ENCODE results near the gene CTIF.

CTIF gene

DNA sequence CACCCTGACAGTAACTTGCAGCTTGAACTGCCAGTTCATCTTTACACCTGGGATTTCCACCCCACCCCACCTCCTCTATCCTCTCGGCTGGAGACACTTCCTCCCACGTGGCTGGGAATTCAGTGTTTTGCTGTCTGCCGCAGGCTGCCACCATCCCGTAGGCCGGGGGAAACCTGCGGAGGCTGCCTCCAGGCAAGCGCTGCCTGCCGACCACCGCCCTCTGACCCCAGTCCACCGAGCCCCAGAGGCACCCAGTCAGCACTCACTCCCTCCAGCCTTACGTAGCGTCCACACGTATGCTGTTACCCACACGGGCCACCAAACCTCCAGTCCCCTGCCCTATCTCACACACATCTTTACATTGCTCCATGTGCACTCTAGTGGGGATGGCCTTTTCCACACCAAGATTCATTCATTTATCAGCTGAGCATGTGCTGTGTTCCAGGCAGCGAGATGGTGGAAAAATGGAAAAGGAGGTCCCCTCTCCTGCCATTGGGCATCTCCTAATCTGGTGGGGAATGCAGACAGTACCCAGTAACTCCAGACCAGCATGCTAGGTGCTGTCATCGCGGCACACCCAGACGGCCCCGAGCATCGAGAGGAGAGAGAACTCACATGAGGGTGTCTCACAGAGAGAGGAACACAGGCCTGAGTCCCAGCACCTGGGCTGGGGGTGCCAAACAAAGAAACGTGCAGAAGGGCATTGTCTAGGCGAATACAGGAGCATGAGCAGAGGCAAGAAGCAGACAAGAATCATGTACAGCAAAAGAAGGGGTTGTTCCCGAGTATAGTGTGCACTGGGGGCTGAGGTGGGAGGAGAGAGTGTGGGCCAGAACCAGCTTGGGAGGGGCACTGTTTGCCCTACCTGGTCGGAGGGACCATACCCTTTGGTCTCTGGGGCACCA is 245.0 kb downstream of the CTIF start:
- Histone ChIP-seq H4K91ac (ENCODE audit: low read length) (peak overlapping the region; percentile 34), H3K4me3 (ENCODE audit: insufficient read depth in 1 of 2, low read depth in 1 of 2, low read length in 2 of 2) (no peak overlapping the region), H2AK5ac (ENCODE audit: low read length, severe bottlenecking) (no peak overlapping the region), H4K8ac (ENCODE audit: low read length) (no peak overlapping the region), H2BK15ac (ENCODE audit: low read depth, poor library complexity, severe bottlenecking) (peak overlapping the region; percentile 78), H3K27me3 (ENCODE audit: control insufficient read depth in 1 of 2, insufficient read depth in 1 of 2, low read length in 2 of 2) (no peaks in the 10 kb centered on the region), H3K27ac (ENCODE audit: low read length, poor library complexity, severe bottlenecking) (no peak overlapping the region), H3K4me1 (ENCODE audit: control insufficient read depth, insufficient read depth, low read depth, low read length) (peaks cover 48% of the 10 kb centered on the region), H3K18ac (ENCODE audit: low read depth in 1 of 2, low read length in 2 of 2) (peak overlapping the region in 1 of 2 experiments; percentile 28), H3K23ac (ENCODE audit: low read length in 2 of 2) (no peak overlapping the region), H3K9ac (ENCODE audit: low read length) (no peak overlapping the region), H3K9me3 (ENCODE audit: control insufficient read depth, low read length) (no peaks in the 10 kb centered on the region), H3K36me3 (ENCODE audit: control insufficient read depth in 1 of 2, insufficient read depth in 2 of 2, low read depth in 1 of 2, low read length in 2 of 2) (peaks cover 28 to 68% of the 10 kb centered on the region in 2 experiments), H2BK120ac (ENCODE audit: low read depth, low read length) (no peak overlapping the region), H2BK5ac (ENCODE audit: low read depth, low read length, poor library complexity, severe bottlenecking) (no peak overlapping the region), H3K4me2 (ENCODE audit: low read length, poor library complexity, severe bottlenecking) (no peak overlapping the region), H2AFZ (ENCODE audit: low read depth, low read length) (no peak overlapping the region), H3K14ac (ENCODE audit: low read length in 2 of 2) (peak overlapping the region in 1 of 2 experiments; percentile 61), H3K4ac (ENCODE audit: low read depth in 1 of 2, low read length in 2 of 2) (peak overlapping the region in 1 of 2 experiments; percentile 9), H3K79me1 (replicated peaks; ENCODE audit: low read length, poor library complexity, severe bottlenecking) (peaks cover 47% of the 10 kb centered on the region), H2BK12ac (ENCODE audit: low read length in 2 of 2) (peak overlapping the region in 1 of 2 experiments; percentile 49)
- 93% methylated on average over 24 of the region's 24 CpGs for WGBS
- no peak for DNase-seq

DNA sequence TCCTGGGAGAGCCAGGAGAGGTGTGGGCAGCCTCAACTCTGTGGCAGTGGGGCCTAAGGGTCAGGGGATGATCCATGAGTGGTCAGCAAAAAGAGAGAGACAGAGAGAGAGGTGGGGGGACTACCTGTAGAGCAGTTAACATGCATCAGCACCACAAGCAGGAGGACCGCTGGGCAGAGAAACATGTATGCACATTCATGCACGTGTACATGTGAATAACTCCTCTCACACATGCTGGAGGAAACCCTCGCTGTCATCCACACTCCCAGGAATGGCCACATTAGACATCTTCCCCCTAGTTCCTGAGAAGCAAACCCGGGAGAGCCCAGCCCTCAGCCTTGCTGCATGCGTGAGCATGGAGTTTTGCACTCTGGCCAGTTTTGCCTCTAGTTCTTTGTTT is 245.8 kb downstream of the CTIF start:
- no peak overlapping the region for H3K18ac ChIP-seq (ENCODE audit: low read depth in 1 of 2, low read length in 2 of 2)
- H3K4ac ChIP-seq (ENCODE audit: low read depth in 1 of 2, low read length in 2 of 2), result no peak overlapping the region
- peaks cover 40% of the 10 kb centered on the region for H3K79me1 ChIP-seq (replicated peaks; ENCODE audit: low read length, poor library complexity, severe bottlenecking)
- H4K91ac ChIP-seq (ENCODE audit: low read length), result no peak overlapping the region
- no peak overlapping the region for H2BK120ac ChIP-seq (ENCODE audit: low read depth, low read length)
- peaks cover 48% of the 10 kb centered on the region for H3K4me1 ChIP-seq (ENCODE audit: control insufficient read depth, insufficient read depth, low read depth, low read length)
- no peak overlapping the region for H3K14ac ChIP-seq (ENCODE audit: low read length in 2 of 2)
- no peaks in the 10 kb centered on the region for H3K9me3 ChIP-seq (ENCODE audit: control insufficient read depth, low read length)
- H3K27ac ChIP-seq (ENCODE audit: low read length, poor library complexity, severe bottlenecking), result no peak overlapping the region
- no peak overlapping the region for H2BK15ac ChIP-seq (ENCODE audit: low read depth, poor library complexity, severe bottlenecking)
- H3K27me3 ChIP-seq (ENCODE audit: control insufficient read depth in 1 of 2, insufficient read depth in 1 of 2, low read length in 2 of 2), result no peaks in the 10 kb centered on the region
- peaks cover 35 to 62% of the 10 kb centered on the region in 2 experiments for H3K36me3 ChIP-seq (ENCODE audit: control insufficient read depth in 1 of 2, insufficient read depth in 2 of 2, low read depth in 1 of 2, low read length in 2 of 2)
- no peak overlapping the region for H3K9ac ChIP-seq (ENCODE audit: low read length)
- no peak overlapping the region for H3K4me2 ChIP-seq (ENCODE audit: low read length, poor library complexity, severe bottlenecking)
- no peak overlapping the region for H2BK5ac ChIP-seq (ENCODE audit: low read depth, low read length, poor library complexity, severe bottlenecking)
- no peak for DNase-seq
- H3K23ac ChIP-seq (ENCODE audit: low read length in 2 of 2), result no peak overlapping the region
- H2BK12ac ChIP-seq (ENCODE audit: low read length in 2 of 2), result peak overlapping the region in 1 of 2 experiments; percentile 26
- no peak overlapping the region for H3K4me3 ChIP-seq (ENCODE audit: insufficient read depth in 1 of 2, low read depth in 1 of 2, low read length in 2 of 2)
- no peak overlapping the region for H4K8ac ChIP-seq (ENCODE audit: low read length)
- 81% methylated on average over 5 of the region's 5 CpGs for WGBS
- H2AK5ac ChIP-seq (ENCODE audit: low read length, severe bottlenecking), result no peak overlapping the region
- H2AFZ ChIP-seq (ENCODE audit: low read depth, low read length), result no peak overlapping the region

DNA sequence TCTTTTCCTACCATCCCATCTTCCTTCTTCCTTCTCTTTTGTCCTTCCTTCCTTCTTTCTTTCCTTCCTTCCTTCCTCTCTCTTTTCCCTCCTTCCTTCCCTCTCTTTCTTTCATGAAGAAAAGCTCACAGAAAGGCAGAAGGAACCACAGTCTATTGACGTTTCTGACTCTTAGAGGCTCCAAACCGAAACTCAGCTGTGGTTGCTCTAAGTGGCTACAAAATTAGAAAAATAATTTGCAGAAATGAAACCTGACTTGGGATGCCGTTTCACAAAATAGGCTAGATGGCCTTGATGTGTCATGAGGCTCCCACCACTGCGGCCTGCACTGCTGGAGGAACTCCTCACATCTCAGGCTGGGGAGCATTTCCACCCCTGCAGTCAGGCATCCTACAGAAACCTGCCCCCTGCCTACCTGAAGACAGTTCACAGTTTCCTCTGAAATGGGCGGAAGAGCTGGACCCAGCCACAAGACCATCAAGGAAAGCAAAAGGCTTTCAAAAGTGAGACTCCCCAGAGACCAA is 246.3 kb downstream of the CTIF start:
- Histone ChIP-seq H3K4ac (ENCODE audit: low read depth in 1 of 2, low read length in 2 of 2) (no peak overlapping the region), H3K14ac (ENCODE audit: low read length in 2 of 2) (no peak overlapping the region), H3K23ac (ENCODE audit: low read length in 2 of 2) (no peak overlapping the region), H4K91ac (ENCODE audit: low read length) (no peak overlapping the region), H3K79me1 (replicated peaks; ENCODE audit: low read length, poor library complexity, severe bottlenecking) (peaks cover 40% of the 10 kb centered on the region), H3K4me2 (ENCODE audit: low read length, poor library complexity, severe bottlenecking) (no peak overlapping the region), H3K27me3 (ENCODE audit: control insufficient read depth in 1 of 2, insufficient read depth in 1 of 2, low read length in 2 of 2) (no peaks in the 10 kb centered on the region), H2BK5ac (ENCODE audit: low read depth, low read length, poor library complexity, severe bottlenecking) (no peak overlapping the region), H3K36me3 (ENCODE audit: control insufficient read depth in 1 of 2, insufficient read depth in 2 of 2, low read depth in 1 of 2, low read length in 2 of 2) (peaks cover 35 to 59% of the 10 kb centered on the region in 2 experiments), H3K4me1 (ENCODE audit: control insufficient read depth, insufficient read depth, low read depth, low read length) (peaks cover 47% of the 10 kb centered on the region), H3K9me3 (ENCODE audit: control insufficient read depth, low read length) (no peaks in the 10 kb centered on the region), H2AFZ (ENCODE audit: low read depth, low read length) (no peak overlapping the region), H2BK12ac (ENCODE audit: low read length in 2 of 2) (no peak overlapping the region), H3K4me3 (ENCODE audit: insufficient read depth in 1 of 2, low read depth in 1 of 2, low read length in 2 of 2) (no peak overlapping the region), H2BK120ac (ENCODE audit: low read depth, low read length) (no peak overlapping the region), H4K8ac (ENCODE audit: low read length) (no peak overlapping the region), H2BK15ac (ENCODE audit: low read depth, poor library complexity, severe bottlenecking) (no peak overlapping the region), H2AK5ac (ENCODE audit: low read length, severe bottlenecking) (no peak overlapping the region), H3K27ac (ENCODE audit: low read length, poor library complexity, severe bottlenecking) (no peak overlapping the region), H3K9ac (ENCODE audit: low read length) (no peak overlapping the region), H3K18ac (ENCODE audit: low read depth in 1 of 2, low read length in 2 of 2) (no peak overlapping the region)
- WGBS, result 94% methylated on average over 5 of the region's 5 CpGs
- DNase-seq, result no peak

DNA sequence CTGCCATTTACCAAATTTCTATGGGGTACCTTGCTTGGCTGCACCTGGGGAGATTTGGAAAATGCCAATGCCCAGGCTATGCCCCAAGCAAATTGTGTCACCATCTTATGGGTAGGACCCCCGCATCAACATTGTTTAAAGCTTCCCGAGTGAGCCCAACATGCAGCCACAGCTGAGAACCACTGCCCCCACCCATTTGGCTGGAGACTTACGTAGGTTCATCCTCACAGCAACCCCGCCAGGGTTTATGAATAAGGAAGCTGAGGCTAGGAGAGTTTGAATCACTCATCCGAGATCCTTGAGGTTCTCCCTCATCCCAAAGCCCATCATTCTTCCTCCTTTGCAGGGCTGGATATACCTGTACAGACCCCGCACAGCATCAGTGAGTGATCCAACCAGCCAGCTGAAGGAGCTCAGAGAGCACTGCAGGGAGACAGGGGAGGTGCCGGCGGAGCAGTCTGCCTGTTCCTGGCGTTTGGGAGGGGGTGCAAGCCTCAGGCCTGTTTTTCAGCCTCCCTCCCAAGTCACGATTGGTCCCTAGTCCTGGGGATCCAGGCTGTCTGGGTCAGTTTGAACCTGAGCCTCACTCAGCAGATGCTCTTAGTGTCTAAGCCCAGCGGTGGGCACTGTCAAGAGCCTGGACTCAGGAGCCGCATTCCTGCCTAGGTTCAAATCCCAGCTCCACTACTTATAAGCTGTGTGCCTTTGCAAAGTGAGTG is 247.1 kb downstream of the CTIF start:
- no peak for DNase-seq
- Histone ChIP-seq H3K27ac (ENCODE audit: low read length, poor library complexity, severe bottlenecking) (peak overlapping the region; percentile 90), H2BK15ac (ENCODE audit: low read depth, poor library complexity, severe bottlenecking) (no peak overlapping the region), H3K4me2 (ENCODE audit: low read length, poor library complexity, severe bottlenecking) (no peak overlapping the region), H3K18ac (ENCODE audit: low read depth in 1 of 2, low read length in 2 of 2) (no peak overlapping the region), H2AFZ (ENCODE audit: low read depth, low read length) (no peak overlapping the region), H3K23ac (ENCODE audit: low read length in 2 of 2) (no peak overlapping the region), H3K36me3 (ENCODE audit: control insufficient read depth in 1 of 2, insufficient read depth in 2 of 2, low read depth in 1 of 2, low read length in 2 of 2) (peaks cover 35 to 57% of the 10 kb centered on the region in 2 experiments), H3K9ac (ENCODE audit: low read length) (no peak overlapping the region), H3K4me3 (ENCODE audit: insufficient read depth in 1 of 2, low read depth in 1 of 2, low read length in 2 of 2) (no peak overlapping the region), H2BK120ac (ENCODE audit: low read depth, low read length) (no peak overlapping the region), H2AK5ac (ENCODE audit: low read length, severe bottlenecking) (peak overlapping the region; percentile 88), H3K9me3 (ENCODE audit: control insufficient read depth, low read length) (no peaks in the 10 kb centered on the region), H2BK12ac (ENCODE audit: low read length in 2 of 2) (peak overlapping the region in 1 of 2 experiments; percentile 19), H4K8ac (ENCODE audit: low read length) (no peak overlapping the region), H3K4ac (ENCODE audit: low read depth in 1 of 2, low read length in 2 of 2) (no peak overlapping the region), H3K27me3 (ENCODE audit: control insufficient read depth in 1 of 2, insufficient read depth in 1 of 2, low read length in 2 of 2) (no peaks in the 10 kb centered on the region), H3K79me1 (replicated peaks; ENCODE audit: low read length, poor library complexity, severe bottlenecking) (peaks cover 40% of the 10 kb centered on the region), H4K91ac (ENCODE audit: low read length) (no peak overlapping the region), H3K14ac (ENCODE audit: low read length in 2 of 2) (peak overlapping the region in 1 of 2 experiments; percentile 7), H2BK5ac (ENCODE audit: low read depth, low read length, poor library complexity, severe bottlenecking) (no peak overlapping the region), H3K4me1 (ENCODE audit: control insufficient read depth, insufficient read depth, low read depth, low read length) (peaks cover 50% of the 10 kb centered on the region)
- WGBS, result 96% methylated on average over 12 of the region's 12 CpGs

All from mesenchymal stem cell (in vitro differentiated cells and primary cell).